ENCODE measurements around the gene CORO1A. TPM values are rescaled to one million over a fixed set of nuclear protein-coding genes. Genes with fewer than 3 reads are reported as not detected.
A peak's percentile ranks its signal among the peaks of the same experiment; 100 is the strongest.

The CORO1A gene
- total RNA-seq, 1 experiment from 2014 or later: 11.1 TPM

DNA sequence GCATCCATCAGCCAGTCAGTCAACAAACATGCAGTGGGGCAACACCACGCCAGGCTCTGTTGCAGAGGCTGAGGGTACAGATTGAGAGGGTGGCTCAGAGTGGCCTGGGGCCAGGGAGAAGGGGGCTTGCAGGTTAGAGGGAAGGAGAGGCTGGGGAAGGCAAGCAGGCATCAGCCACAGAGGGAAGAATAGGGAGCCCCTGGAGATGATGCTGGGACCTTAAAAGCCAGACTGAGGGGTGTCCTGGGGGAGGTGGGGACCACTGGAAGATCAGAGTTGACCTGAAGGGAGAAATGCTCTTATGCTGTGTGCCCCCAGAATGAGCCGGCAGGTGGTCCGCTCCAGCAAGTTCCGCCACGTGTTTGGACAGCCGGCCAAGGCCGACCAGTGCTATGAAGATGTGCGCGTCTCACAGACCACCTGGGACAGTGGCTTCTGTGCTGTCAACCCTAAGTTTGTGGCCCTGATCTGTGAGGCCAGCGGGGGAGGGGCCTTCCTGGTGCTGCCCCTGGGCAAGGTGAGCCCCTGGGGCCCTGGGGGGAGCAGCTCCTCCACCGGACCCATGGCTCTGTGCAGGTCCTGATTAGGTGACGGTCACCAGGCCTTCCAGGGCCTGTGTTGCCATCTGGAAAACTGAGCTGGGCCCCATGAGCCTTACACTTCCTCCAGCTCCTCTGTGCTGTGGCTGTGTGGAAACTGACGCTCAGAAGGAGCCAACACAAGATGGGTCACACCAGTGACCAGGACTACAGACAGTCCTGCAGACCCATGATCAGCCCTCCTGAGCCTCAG is 1.7 kb downstream of the CORO1A start:
- Mint-ChIP-seq H3K4me3 (ENCODE audit: low read depth, unreplicated experiment) (peak overlapping the region; percentile 85), H3K27ac (ENCODE audit: unreplicated experiment) (no peak overlapping the region), H3K4me1 (ENCODE audit: low read depth, unreplicated experiment) (peaks cover 13% of the 10 kb centered on the region), H3K27me3 (ENCODE audit: unreplicated experiment) (no peaks in the 10 kb centered on the region), H3K9me3 (ENCODE audit: low read depth, unreplicated experiment) (no peaks in the 10 kb centered on the region), H3K36me3 (ENCODE audit: insufficient read depth, unreplicated experiment) (peaks cover 36% of the 10 kb centered on the region)
- no peak for DNase-seq
- TF ChIP-seq, protein P1, sequence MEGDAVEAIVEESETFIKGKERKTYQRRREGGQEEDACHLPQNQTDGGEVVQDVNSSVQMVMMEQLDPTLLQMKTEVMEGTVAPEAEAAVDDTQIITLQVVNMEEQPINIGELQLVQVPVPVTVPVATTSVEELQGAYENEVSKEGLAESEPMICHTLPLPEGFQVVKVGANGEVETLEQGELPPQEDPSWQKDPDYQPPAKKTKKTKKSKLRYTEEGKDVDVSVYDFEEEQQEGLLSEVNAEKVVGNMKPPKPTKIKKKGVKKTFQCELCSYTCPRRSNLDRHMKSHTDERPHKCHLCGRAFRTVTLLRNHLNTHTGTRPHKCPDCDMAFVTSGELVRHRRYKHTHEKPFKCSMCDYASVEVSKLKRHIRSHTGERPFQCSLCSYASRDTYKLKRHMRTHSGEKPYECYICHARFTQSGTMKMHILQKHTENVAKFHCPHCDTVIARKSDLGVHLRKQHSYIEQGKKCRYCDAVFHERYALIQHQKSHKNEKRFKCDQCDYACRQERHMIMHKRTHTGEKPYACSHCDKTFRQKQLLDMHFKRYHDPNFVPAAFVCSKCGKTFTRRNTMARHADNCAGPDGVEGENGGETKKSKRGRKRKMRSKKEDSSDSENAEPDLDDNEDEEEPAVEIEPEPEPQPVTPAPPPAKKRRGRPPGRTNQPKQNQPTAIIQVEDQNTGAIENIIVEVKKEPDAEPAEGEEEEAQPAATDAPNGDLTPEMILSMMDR (IDR thresholded peaks at IDR 0.05; ENCODE audit: unreplicated experiment): no peak
- BruUV-seq (replicated peaks): no TSS peak
- intact Hi-C loops (cut with micrococcal nuclease; ENCODE audit: unreplicated experiment): no loop called here
- CTCF ChIA-PET: no interaction called here

DNA sequence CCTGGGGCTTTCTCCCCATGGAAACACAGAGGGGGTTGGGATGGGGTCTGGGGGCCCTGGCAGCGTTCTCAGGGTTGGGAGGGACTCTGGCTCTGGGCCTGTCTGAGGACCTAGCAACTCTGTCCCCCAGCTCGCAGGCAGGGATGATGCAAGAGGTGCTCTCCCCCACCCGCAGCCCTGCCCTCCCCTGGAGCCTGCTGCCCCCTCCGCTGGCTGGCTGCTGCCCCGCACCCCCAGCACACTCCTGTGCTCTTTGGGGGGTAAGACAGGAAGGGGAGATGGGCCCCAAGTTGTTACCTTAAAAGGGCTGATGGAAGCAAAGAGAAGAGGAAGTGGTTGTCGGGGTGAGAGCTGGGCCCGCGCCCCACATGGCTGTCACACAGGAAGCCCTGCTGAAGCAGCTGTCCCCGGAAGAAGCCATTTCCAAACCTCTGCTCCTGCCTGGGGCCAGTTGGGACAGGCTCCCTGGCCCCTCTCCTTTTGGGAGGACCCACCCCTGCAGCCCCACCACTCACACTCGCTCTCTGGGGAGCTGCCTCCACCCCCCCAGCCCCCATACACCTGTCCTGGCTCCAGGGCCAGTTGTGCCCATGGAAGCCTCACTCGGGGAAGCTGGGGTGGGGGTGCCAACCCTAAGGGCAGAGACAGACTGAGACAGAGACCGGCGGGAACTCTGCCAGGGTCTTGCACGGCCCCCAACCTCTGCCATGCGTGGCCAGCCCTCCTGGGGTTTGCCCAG is 2.5 kb downstream of the CORO1A start:
- H3K4me1 Mint-ChIP-seq (ENCODE audit: low read depth, unreplicated experiment): peaks cover 13% of the 10 kb centered on the region
- H3K9me3 Mint-ChIP-seq (ENCODE audit: low read depth, unreplicated experiment): no peaks in the 10 kb centered on the region
- no TSS peak for BruUV-seq (replicated peaks)

DNA sequence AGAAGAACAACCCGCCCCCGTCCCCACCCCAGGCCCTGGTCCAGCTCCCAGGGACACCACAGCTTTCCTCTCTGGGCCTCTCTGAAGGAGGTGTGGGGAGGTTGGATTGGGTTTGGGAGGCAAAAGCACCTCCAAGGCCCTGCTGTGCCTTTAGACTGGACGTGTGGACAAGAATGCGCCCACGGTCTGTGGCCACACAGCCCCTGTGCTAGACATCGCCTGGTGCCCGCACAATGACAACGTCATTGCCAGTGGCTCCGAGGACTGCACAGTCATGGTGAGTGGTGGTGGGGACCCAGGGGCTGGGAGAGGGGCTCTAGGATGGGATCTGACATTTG is 3.0 kb downstream of the CORO1A start:
- DNase-seq: no peak
- Mint-ChIP-seq H3K27ac (ENCODE audit: unreplicated experiment) (no peak overlapping the region), H3K4me1 (ENCODE audit: low read depth, unreplicated experiment) (peaks cover 13% of the 10 kb centered on the region), H3K9me3 (ENCODE audit: low read depth, unreplicated experiment) (no peaks in the 10 kb centered on the region), H3K4me3 (ENCODE audit: low read depth, unreplicated experiment) (no peak overlapping the region), H3K36me3 (ENCODE audit: insufficient read depth, unreplicated experiment) (peaks cover 36% of the 10 kb centered on the region), H3K27me3 (ENCODE audit: unreplicated experiment) (no peaks in the 10 kb centered on the region)
- no TSS peak for BruUV-seq (replicated peaks)
- TF ChIP-seq, protein P1 (IDR thresholded peaks at IDR 0.05; ENCODE audit: unreplicated experiment): no peak
- CTCF ChIA-PET: no interaction called here
- intact Hi-C loops (cut with micrococcal nuclease; ENCODE audit: unreplicated experiment): no loop called here

More for the DNA sequence above, 2.5 kb downstream of the CORO1A start:
- intact Hi-C loops (cut with micrococcal nuclease; ENCODE audit: unreplicated experiment): no loop called here
- H3K36me3 Mint-ChIP-seq (ENCODE audit: insufficient read depth, unreplicated experiment): peaks cover 36% of the 10 kb centered on the region
- H3K4me3 Mint-ChIP-seq (ENCODE audit: low read depth, unreplicated experiment): no peak overlapping the region
- H3K27ac Mint-ChIP-seq (ENCODE audit: unreplicated experiment): no peak overlapping the region
- no peaks in the 10 kb centered on the region for H3K27me3 Mint-ChIP-seq (ENCODE audit: unreplicated experiment)
- TF ChIP-seq, protein P1 (IDR thresholded peaks at IDR 0.05; ENCODE audit: unreplicated experiment): no peak
- CTCF ChIA-PET: no interaction called here
- DNase-seq: no peak

DNA sequence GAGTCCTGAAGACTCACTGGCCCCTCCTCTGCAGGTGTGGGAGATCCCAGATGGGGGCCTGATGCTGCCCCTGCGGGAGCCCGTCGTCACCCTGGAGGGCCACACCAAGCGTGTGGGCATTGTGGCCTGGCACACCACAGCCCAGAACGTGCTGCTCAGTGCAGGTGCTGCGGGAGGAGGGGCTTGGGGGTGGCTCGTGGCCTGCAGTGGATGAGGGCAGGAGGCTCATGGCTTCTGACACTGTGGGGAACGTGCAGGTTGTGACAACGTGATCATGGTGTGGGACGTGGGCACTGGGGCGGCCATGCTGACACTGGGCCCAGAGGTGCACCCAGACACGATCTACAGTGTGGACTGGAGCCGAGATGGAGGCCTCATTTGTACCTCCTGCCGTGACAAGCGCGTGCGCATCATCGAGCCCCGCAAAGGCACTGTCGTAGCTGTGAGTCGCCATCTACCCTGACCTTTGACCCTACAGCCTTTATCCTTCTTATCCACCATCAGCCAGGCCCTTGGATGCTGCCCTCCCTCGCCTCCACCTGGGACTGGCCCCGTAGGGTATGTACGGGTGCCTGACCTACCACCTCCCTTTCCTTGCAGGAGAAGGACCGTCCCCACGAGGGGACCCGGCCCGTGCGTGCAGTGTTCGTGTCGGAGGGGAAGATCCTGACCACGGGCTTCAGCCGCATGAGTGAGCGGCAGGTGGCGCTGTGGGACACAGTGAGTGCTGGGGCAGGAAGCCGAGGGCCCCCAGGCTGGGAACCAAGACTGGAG is 3.6 kb downstream of the CORO1A start:
- TF ChIP-seq, protein P1 (IDR thresholded peaks at IDR 0.05; ENCODE audit: unreplicated experiment): no peak
- no peak overlapping the region for H3K27ac Mint-ChIP-seq (ENCODE audit: unreplicated experiment)
- intact Hi-C loops (cut with micrococcal nuclease; ENCODE audit: unreplicated experiment): no loop called here
- DNase-seq: no peak
- no peaks in the 10 kb centered on the region for H3K9me3 Mint-ChIP-seq (ENCODE audit: low read depth, unreplicated experiment)
- no peaks in the 10 kb centered on the region for H3K27me3 Mint-ChIP-seq (ENCODE audit: unreplicated experiment)
- peaks cover 13% of the 10 kb centered on the region for H3K4me1 Mint-ChIP-seq (ENCODE audit: low read depth, unreplicated experiment)
- BruUV-seq (replicated peaks): no TSS peak
- no peak overlapping the region for H3K4me3 Mint-ChIP-seq (ENCODE audit: low read depth, unreplicated experiment)
- H3K36me3 Mint-ChIP-seq (ENCODE audit: insufficient read depth, unreplicated experiment): peaks cover 35% of the 10 kb centered on the region
- CTCF ChIA-PET: no interaction called here

All from Calu3 (cell line).